Keratinocyte (primary cell): ENCODE data around the gene BSG. TPM values are rescaled to one million over a fixed set of nuclear protein-coding genes. Genes with fewer than 3 reads are reported as not detected.

Experiments
- DNase-seq: peaks from one replicate; pipeline ENCODE4 v3.0.0-alpha.2; 2011; ENCODE audit warnings: low read depth, missing footprints, low spot score
- FAIRE-seq: peaks from 2 replicates; lab custom pipeline; 2011; peaks lifted over from hg19 to GRCh38; lab: Jason Lieb, UNC
- H2AFZ ChIP-seq: 2 replicates; pipeline ENCODE4 v1.6.0; 2012; ENCODE audit warnings: low read length, control low read depth, inconsistent platforms; ENCODE audit not compliant: control insufficient read depth
- H3K27ac ChIP-seq: 2 replicates; pipeline ENCODE4 v1.5.1; 2011; ENCODE audit warnings: low read length; ENCODE audit not compliant: control insufficient read depth, insufficient read depth
- H3K27me3 ChIP-seq: 3 replicates; pipeline ENCODE4 v1.6.0; 2011; ENCODE audit warnings: low read length; ENCODE audit not compliant: control insufficient read depth, insufficient read depth; ENCODE audit errors: extremely low read depth
- H3K36me3 ChIP-seq, 2 experiments: 2 replicates in 1 of 2; 3 replicates in 1 of 2; pipeline ENCODE4 v1.5.1; 2011; ENCODE audit warnings: low read length in 2 of 2, mild to moderate bottlenecking in 1 of 2; ENCODE audit not compliant: control insufficient read depth in 2 of 2, insufficient read depth in 2 of 2; ENCODE audit errors: extremely low read depth in 1 of 2
- H3K4me1 ChIP-seq: 3 replicates; pipeline ENCODE4 v1.5.1; 2011; ENCODE audit warnings: low read length; ENCODE audit not compliant: control insufficient read depth, insufficient read depth; ENCODE audit errors: extremely low read depth
- H3K4me2 ChIP-seq: 3 replicates; pipeline ENCODE4 v1.6.0; 2011; ENCODE audit warnings: low read depth, low read length; ENCODE audit not compliant: control insufficient read depth, insufficient read depth; ENCODE audit errors: extremely low read depth
- H3K4me3 ChIP-seq, 3 experiments: fragments of 200-600 bp in 1 of 3; sonication (generic) in 1 of 3; 2 replicates in 2 of 3; 3 replicates in 1 of 3; pipeline ENCODE4 v1.5.1; 2011 to 2016; ENCODE audit warnings: low read length in 3 of 3, mild to moderate bottlenecking in 3 of 3, control low read depth in 2 of 3, inconsistent platforms in 1 of 3, low read depth in 1 of 3, mixed read lengths in 1 of 3, mixed run types in 1 of 3, moderate library complexity in 1 of 3; ENCODE audit not compliant: control insufficient read depth in 2 of 3, insufficient read depth in 2 of 3; ENCODE audit errors: extremely low read depth in 1 of 3
- H3K79me2 ChIP-seq: 2 replicates; pipeline ENCODE4 v1.6.0; 2012; ENCODE audit warnings: low read length; ENCODE audit not compliant: control insufficient read depth, insufficient read depth
- H3K9ac ChIP-seq: 3 replicates; pipeline ENCODE4 v1.6.0; 2011; ENCODE audit warnings: low read length; ENCODE audit not compliant: control insufficient read depth, insufficient read depth; ENCODE audit errors: extremely low read depth
- H3K9me1 ChIP-seq: 3 replicates; pipeline ENCODE4 v1.6.0; 2011; ENCODE audit warnings: low read length; ENCODE audit not compliant: control insufficient read depth, insufficient read depth; ENCODE audit errors: extremely low read depth
- H3K9me3 ChIP-seq: 2 replicates; pipeline ENCODE4 v1.5.1; 2012; ENCODE audit warnings: low read depth, low read length; ENCODE audit not compliant: control insufficient read depth
- H4K20me1 ChIP-seq: 3 replicates; pipeline ENCODE4 v1.6.0; 2011; ENCODE audit warnings: low read length; ENCODE audit not compliant: control insufficient read depth, insufficient read depth; ENCODE audit errors: extremely low read depth
- CTCF ChIP-seq, 3 experiments: IDR thresholded peaks in 1 of 3; conservative IDR thresholded peaks in 1 of 3; optimal IDR thresholded peaks in 1 of 3; 2 replicates in 2 of 3; 3 replicates in 1 of 3; pipeline versions ENCODE3 to v1.5.1; 2011; ENCODE audit warnings: low read length in 3 of 3, mild to moderate bottlenecking in 3 of 3, moderate library complexity in 2 of 3, control low read depth in 1 of 3, inconsistent platforms in 1 of 3; ENCODE audit not compliant: insufficient read depth in 2 of 3; ENCODE audit errors: extremely low read depth in 1 of 3
- EZH2 ChIP-seq: IDR thresholded peaks from one replicate; pipeline ENCODE4 v1.6.1; 2012; ENCODE audit warnings: inconsistent platforms, mild to moderate bottlenecking, low read length, moderate library complexity
- dilution Hi-C: fragments of 300-500 bp; cut with MboI; formaldehyde crosslinking; loops from one replicate; pipeline ENCODE4 v1.7.0; 2020; ENCODE audit warnings: low sequenced_read_pairs; ENCODE audit not compliant: extremely low pct_ligation_motif_present
- polyA plus RNA-seq, 5 experiments: library from polyadenylated mRNA; depleted of rRNA in 3 of 5; stranded (reverse) in 3 of 5; stranded (forward) in 1 of 5; unstranded in 1 of 5; fragments of >200 nt; gene quantifications; 1 replicate in 1 of 5; 2 replicates in 3 of 5; 3 replicates in 1 of 5; pipeline versions ENCODE4 v1.2.1 to v1.2.3, GENCODE V29; 2011 to 2012; ENCODE audit warnings: missing spikeins in 2 of 5, low read depth in 1 of 5, low replicate concordance in 1 of 5

The BSG gene
- polyA plus RNA-seq, 1 donor (not counting 4 experiments of a cell fraction or from before 2014, with no cell fraction given) = 388 TPM

- Histone ChIP-seq H3K4me2 (no peak overlapping the region), H3K36me3 (peaks cover 10 to 15% of the 10 kb centered on the region in 2 experiments), H3K4me3 (no peak overlapping the region), H2AFZ (no peak overlapping the region), H3K9me1 (no peaks in the 10 kb centered on the region), H3K4me1 (peaks cover 3% of the 10 kb centered on the region), H3K79me2 (no peaks in the 10 kb centered on the region), H3K27me3 (no peaks in the 10 kb centered on the region), H3K27ac (no peak overlapping the region), H3K9me3 (no peaks in the 10 kb centered on the region), H3K9ac (no peak overlapping the region), H4K20me1 (peaks cover 5% of the 10 kb centered on the region)
- TF ChIP-seq EZH2 = no peak
- TF ChIP-seq CTCF (optimal IDR thresholded peaks at IDR 0.05 in 1 of 3, IDR thresholded peaks at IDR 0.05 in 1 of 3, conservative IDR thresholded peaks at IDR 0.05 in 1 of 3; ENCODE audit: extremely low read depth in 1 of 3, insufficient read depth in 2 of 3, low read length in 3 of 3) = no peak
- dilution Hi-C loops = no loop called here
- FAIRE-seq (no peak), DNase-seq (no peak)
These were observed 44.5 kb downstream of the BSG start for GRCh38 chr19:616747-617526.

- DNase-seq (no peak), FAIRE-seq (no peak)
- Histone ChIP-seq H3K4me2 (no peak overlapping the region), H3K36me3 (peaks cover 10 to 17% of the 10 kb centered on the region in 2 experiments), H3K27me3 (no peaks in the 10 kb centered on the region), H3K4me3 (no peak overlapping the region), H3K9me3 (no peaks in the 10 kb centered on the region), H3K9me1 (no peaks in the 10 kb centered on the region), H3K27ac (no peak overlapping the region), H3K79me2 (no peaks in the 10 kb centered on the region), H2AFZ (no peak overlapping the region), H3K4me1 (no peaks in the 10 kb centered on the region), H3K9ac (no peak overlapping the region), H4K20me1 (peaks cover 5% of the 10 kb centered on the region)
- TF ChIP-seq EZH2 = no peak
- no peak for TF ChIP-seq CTCF (optimal IDR thresholded peaks at IDR 0.05 in 1 of 3, IDR thresholded peaks at IDR 0.05 in 1 of 3, conservative IDR thresholded peaks at IDR 0.05 in 1 of 3; ENCODE audit: extremely low read depth in 1 of 3, insufficient read depth in 2 of 3, low read length in 3 of 3)
- dilution Hi-C loops = no loop called here
These were observed 45.3 kb downstream of the BSG start for GRCh38 chr19:617551-618246.
